PFSK-1 (cell line): ENCODE measurements around the gene CAMTA1.

ENCODE experiments used
- FOXP2 ChIP-seq: optimal IDR thresholded peaks from 2 replicates; pipeline ENCODE3; 2011; ENCODE audit warnings: borderline replicate concordance, control low read depth, inconsistent platforms; ENCODE audit not compliant: insufficient read depth; ENCODE audit errors: extremely low read length, extremely low read depth
- POLR2AphosphoS5 ChIP-seq: IDR thresholded peaks from 2 replicates; pipeline ENCODE4 v1.6.1; 2012; ENCODE audit warnings: low read depth, mild to moderate bottlenecking, control low read depth, low read length, moderate library complexity
- REST ChIP-seq, 2 experiments: IDR thresholded peaks; 2 replicates each; pipeline versions ENCODE4 v1.6.1 to v1.8.0; 2011 to 2012; ENCODE audit warnings: low read depth in 2 of 2, low read length in 2 of 2, control low read depth in 1 of 2, inconsistent platforms in 1 of 2, mild to moderate bottlenecking in 1 of 2, moderate library complexity in 1 of 2; ENCODE audit not compliant: insufficient read depth in 1 of 2
- SIN3A ChIP-seq: IDR thresholded peaks from 2 replicates; pipeline ENCODE4 v1.6.1; 2012; ENCODE audit warnings: mild to moderate bottlenecking, low read length, moderate library complexity, borderline replicate concordance; ENCODE audit not compliant: insufficient read depth
- TAF1 ChIP-seq: IDR thresholded peaks from 2 replicates; pipeline ENCODE4 v1.6.1; 2012; ENCODE audit warnings: low read length, control low read depth, borderline replicate concordance; ENCODE audit not compliant: insufficient read depth

CAMTA1 gene

GRCh38 chr1:7449750-7450149 is 664.5 kb downstream of the CAMTA1 start:
- TF ChIP-seq SIN3A = no peak
- TF ChIP-seq POLR2AphosphoS5 = no peak
- TF ChIP-seq TAF1 = no peak
- TF ChIP-seq REST (IDR thresholded peaks at IDR 0.05; ENCODE audit: insufficient read depth in 1 of 2, low read depth in 2 of 2, low read length in 2 of 2) = no peak
- TF ChIP-seq FOXP2 = no peak

- no peak for TF ChIP-seq POLR2AphosphoS5
- no peak for TF ChIP-seq FOXP2
- TF ChIP-seq SIN3A = no peak
- no peak for TF ChIP-seq TAF1
- no peak for TF ChIP-seq REST (IDR thresholded peaks at IDR 0.05; ENCODE audit: insufficient read depth in 1 of 2, low read depth in 2 of 2, low read length in 2 of 2)
These were observed 665.6 kb downstream of the CAMTA1 start for GRCh38 chr1:7450838-7451237.

GRCh38 chr1:7453038-7453437 is 667.8 kb downstream of the CAMTA1 start:
- TF ChIP-seq TAF1 (no peak), SIN3A (no peak), FOXP2 (no peak), POLR2AphosphoS5 (no peak), REST (IDR thresholded peaks at IDR 0.05; ENCODE audit: insufficient read depth in 1 of 2, low read depth in 2 of 2, low read length in 2 of 2) (no peak)

GRCh38 chr1:7454052-7454815 is 669.0 kb downstream of the CAMTA1 start:
- TF ChIP-seq FOXP2 (no peak), SIN3A (no peak), POLR2AphosphoS5 (no peak), TAF1 (no peak), REST (IDR thresholded peaks at IDR 0.05; ENCODE audit: insufficient read depth in 1 of 2, low read depth in 2 of 2, low read length in 2 of 2) (no peak)
